HepG2 (cell line): ENCODE results near the gene SLCO4A1. TPM values are rescaled to one million over a fixed set of nuclear protein-coding genes. Genes with fewer than 3 reads are reported as not detected.

ENCODE experiments used
- ATAC-seq: fragments of 200-7000 bp; cut with Tn5 transposase; 3 replicates; pipeline ENCODE4 v1.9.1; 2020; ENCODE audit warnings: mild to moderate bottlenecking, moderate library complexity
- BruUV-seq: library from RNA; stranded (reverse); fragments of 400-500 nt; replicated peaks from 2 replicates; lab custom pipeline; 2021; lab: Mats Ljungman, UMichigan
- CTCF ChIA-PET: fragments of 300-600 bp; formaldehyde crosslinking; extraction: SDS; loops from one replicate; lab custom pipeline; 2021; ENCODE audit warnings: low total read pairs, inconsistent platforms, low intra/inter-chr PET ratio; lab: Yijun Ruan, JAX
- POLR2A ChIA-PET: fragments of 350-600 bp; sonication (Branson Sonifier 250); formaldehyde crosslinking; loops from one replicate; lab custom pipeline; 2020; ENCODE audit warnings: antibody characterized with exemption, inconsistent platforms; lab: Yijun Ruan, JAX
- DNase-seq: peaks from one replicate; pipeline ENCODE4 v3.0.0-alpha.2; 2015; ENCODE audit warnings: low spot score
- FAIRE-seq: peaks from 3 replicates; lab custom pipeline; 2011; peaks lifted over from hg19 to GRCh38; lab: Jason Lieb, UNC
- H2AFZ ChIP-seq: one replicate; pipeline ENCODE4 v1.6.1; 2011; ENCODE audit warnings: low read length, inconsistent platforms
- H3K27ac ChIP-seq: fragments of 300-600 bp; 3 replicates; pipeline ENCODE4 v1.8.0; 2011; ENCODE audit warnings: mixed run types, mild to moderate bottlenecking, mixed read lengths, low read length, inconsistent platforms; ENCODE audit not compliant: insufficient read depth; ENCODE audit errors: extremely low read length
- H3K27me3 ChIP-seq, 2 experiments: fragments of 200-600 bp in 1 of 2; 2 replicates in 1 of 2; 3 replicates in 1 of 2; pipeline versions ENCODE4 v1.6.0 to v1.8.0; 2011; ENCODE audit warnings: low read length in 2 of 2, mild to moderate bottlenecking in 2 of 2, moderate library complexity in 2 of 2, inconsistent platforms in 1 of 2; ENCODE audit not compliant: insufficient read depth in 2 of 2, control insufficient read depth in 1 of 2
- H3K36me3 ChIP-seq, 2 experiments: fragments of 200-600 bp in 1 of 2; replicated peaks in 1 of 2; 2 replicates in 1 of 2; 3 replicates in 1 of 2; pipeline versions ENCODE4 v1.5.1 to v1.8.0; 2011; ENCODE audit warnings: low read length in 2 of 2, inconsistent platforms in 1 of 2; ENCODE audit not compliant: insufficient read depth in 2 of 2, control insufficient read depth in 1 of 2
- H3K4me1 ChIP-seq: 2 replicates; pipeline ENCODE4 v1.5.1; 2012; ENCODE audit warnings: low read length, inconsistent platforms; ENCODE audit not compliant: insufficient read depth
- H3K4me2 ChIP-seq: 2 replicates; pipeline ENCODE4 v1.6.0; 2011; ENCODE audit warnings: low read depth, low read length, inconsistent platforms
- H3K4me3 ChIP-seq, 3 experiments: fragments of 200-600 bp in 1 of 3; sonication (generic), shearing (Covaris generic) in 1 of 3; replicated peaks in 1 of 3; 2 replicates each; pipeline ENCODE4 v1.5.1; 2011 to 2016; ENCODE audit warnings: low read length in 3 of 3, inconsistent platforms in 2 of 3, low read depth in 2 of 3, mild to moderate bottlenecking in 2 of 3, control low read depth in 1 of 3, mixed read lengths in 1 of 3; ENCODE audit not compliant: insufficient read depth in 1 of 3
- H3K79me2 ChIP-seq: one replicate; pipeline ENCODE4 v1.6.1; 2011; ENCODE audit warnings: low read length, inconsistent platforms; ENCODE audit not compliant: insufficient read depth
- H3K9ac ChIP-seq: 2 replicates; pipeline ENCODE4 v1.6.0; 2011; ENCODE audit warnings: mild to moderate bottlenecking, low read depth, low read length, inconsistent platforms; ENCODE audit not compliant: insufficient read depth
- H3K9me3 ChIP-seq: 2 replicates; pipeline ENCODE4 v1.5.1; 2012; ENCODE audit warnings: mild to moderate bottlenecking, low read length
- H4K20me1 ChIP-seq: 2 replicates; pipeline ENCODE4 v1.6.0; 2011; ENCODE audit warnings: inconsistent platforms, mild to moderate bottlenecking, low read length, moderate library complexity; ENCODE audit not compliant: insufficient read depth
- CEBPB ChIP-seq: IDR thresholded peaks from 2 replicates; pipeline ENCODE4 v1.6.1; 2011; ENCODE audit warnings: low read depth, low read length, improper control_type of control experiment, borderline replicate concordance
- DZIP1 ChIP-seq: sonication (generic); formaldehyde crosslinking; IDR thresholded peaks from 2 replicates; pipeline ENCODE4 v1.5.0; 2020; ENCODE audit warnings: mild to moderate bottlenecking, missing genetic modification reagents
- HDAC2 ChIP-seq: sonication (generic); formaldehyde crosslinking; IDR thresholded peaks from 2 replicates; pipeline ENCODE4 v1.4.0; 2020; ENCODE audit warnings: missing genetic modification reagents
- KAT2B ChIP-seq: fragments of 150-350 bp; IDR thresholded peaks from 2 replicates; pipeline ENCODE4 v1.6.1; 2014; ENCODE audit warnings: low read depth, low read length, borderline replicate concordance
- KDM4B ChIP-seq: sonication (generic); formaldehyde crosslinking; IDR thresholded peaks from 2 replicates; pipeline ENCODE4 v1.4.0; 2020; ENCODE audit warnings: missing genetic modification reagents
- KDM5B ChIP-seq: sonication (generic); formaldehyde crosslinking; IDR thresholded peaks from 2 replicates; pipeline ENCODE4 v1.4.0; 2020; ENCODE audit warnings: missing genetic modification reagents, mild to moderate bottlenecking, borderline replicate concordance
- NAIF1 ChIP-seq: sonication (generic); formaldehyde crosslinking; IDR thresholded peaks from 2 replicates; pipeline ENCODE4 v1.5.0; 2020; ENCODE audit warnings: mild to moderate bottlenecking, missing genetic modification reagents, borderline replicate concordance
- RBFOX2 ChIP-seq: fragments of 200-400 bp; formaldehyde crosslinking; IDR thresholded peaks from 2 replicates; pipeline ENCODE4 v1.6.1; 2017; ENCODE audit warnings: low read depth, mild to moderate bottlenecking, low read length
- YY1 ChIP-seq: IDR thresholded peaks from 2 replicates; pipeline ENCODE4 v1.6.1; 2011; ENCODE audit warnings: low read length, low read depth, moderate library complexity, mild to moderate bottlenecking; ENCODE audit not compliant: insufficient read depth, insufficient replicate concordance
- ZFP37 ChIP-seq: sonication (generic); formaldehyde crosslinking; IDR thresholded peaks from 2 replicates; pipeline ENCODE4 v1.4.0; 2020; ENCODE audit warnings: missing genetic modification reagents, borderline replicate concordance
- ZFP91 ChIP-seq: sonication (generic); formaldehyde crosslinking; IDR thresholded peaks from 2 replicates; pipeline ENCODE4 v1.9.0; 2022; ENCODE audit warnings: missing genetic modification reagents, mild to moderate bottlenecking, borderline replicate concordance
- ZNF274 ChIP-seq: sonication (generic); formaldehyde crosslinking; IDR thresholded peaks from 2 replicates; pipeline ENCODE4 v1.5.1; 2020; ENCODE audit warnings: mild to moderate bottlenecking, missing genetic modification reagents
- ZNF282 ChIP-seq: fragments of 450-650 bp; IDR thresholded peaks from 2 replicates; pipeline ENCODE4 v1.6.1; 2018; ENCODE audit not compliant: partially characterized antibody
- ZNF496 ChIP-seq: sonication (generic); formaldehyde crosslinking; IDR thresholded peaks from 2 replicates; pipeline ENCODE4 v1.8.1; 2023; ENCODE audit warnings: mild to moderate bottlenecking, moderate library complexity, missing genetic modification reagents; ENCODE audit not compliant: insufficient replicate concordance
- ZNF589 ChIP-seq: sonication (generic); formaldehyde crosslinking; conservative IDR thresholded peaks from 2 replicates; pipeline ENCODE4 v1.8.0; 2022; ENCODE audit warnings: mild to moderate bottlenecking, moderate library complexity, missing genetic modification reagents
- ZNF75D ChIP-seq: sonication (generic); formaldehyde crosslinking; IDR thresholded peaks from 2 replicates; pipeline ENCODE4 v1.8.1; 2023; ENCODE audit warnings: missing genetic modification reagents, mild to moderate bottlenecking, borderline replicate concordance
- WGBS: methylation state at CpG from one replicate; pipeline ENCODE4 v1.1.6; 2017; ENCODE audit warnings: low lambda C conversion rate; 5-methylcytosine and 5-hydroxymethylcytosine counted together
- in situ Hi-C: cut with HindIII; loops from 2 replicates; pipeline ENCODE4 v1.10.0; 2017; ENCODE audit warnings: low pct_unique_long_range_greater_than_20kb; ENCODE audit not compliant: extremely low pct_ligation_motif_present
- intact Hi-C: fragments of 100-400 bp; cut with micrococcal nuclease; formaldehyde crosslinking; loops from one replicate; pipeline ENCODE4 v1.10.0; 2022; ENCODE audit not compliant: unreplicated experiment
- polyA plus RNA-seq, 8 experiments: library from polyadenylated mRNA; depleted of rRNA in 3 of 8; stranded (reverse) in 7 of 8; unstranded in 1 of 8; fragments of >200 nt; fragmentation: Illumina TruSeq in 4 of 8; extraction: Trizol in 4 of 8; gene quantifications; 2 replicates each; pipeline versions ENCODE4 v1.2.1 to v1.2.3, GENCODE V29; 2011 to 2016; ENCODE audit warnings: low read depth in 4 of 8, missing spikeins in 1 of 8, mixed read lengths in 1 of 8; ENCODE audit not compliant: insufficient read depth in 1 of 8
- total RNA-seq, 5 experiments: library from RNA; depleted of rRNA; stranded (reverse); fragments of >200 nt; fragmentation: Illumina TruSeq; extraction: Trizol; gene quantifications; 2 replicates each; pipeline ENCODE4 v1.2.3, GENCODE V29; 2016; ENCODE audit warnings: low read depth in 1 of 5

The SLCO4A1 gene
- total and polyA plus RNA-seq, 2 of the 13 experiments (the other 11 are each of a cell fraction or from before 2014, with no cell fraction given): 55.5 to 112 TPM

DNA sequence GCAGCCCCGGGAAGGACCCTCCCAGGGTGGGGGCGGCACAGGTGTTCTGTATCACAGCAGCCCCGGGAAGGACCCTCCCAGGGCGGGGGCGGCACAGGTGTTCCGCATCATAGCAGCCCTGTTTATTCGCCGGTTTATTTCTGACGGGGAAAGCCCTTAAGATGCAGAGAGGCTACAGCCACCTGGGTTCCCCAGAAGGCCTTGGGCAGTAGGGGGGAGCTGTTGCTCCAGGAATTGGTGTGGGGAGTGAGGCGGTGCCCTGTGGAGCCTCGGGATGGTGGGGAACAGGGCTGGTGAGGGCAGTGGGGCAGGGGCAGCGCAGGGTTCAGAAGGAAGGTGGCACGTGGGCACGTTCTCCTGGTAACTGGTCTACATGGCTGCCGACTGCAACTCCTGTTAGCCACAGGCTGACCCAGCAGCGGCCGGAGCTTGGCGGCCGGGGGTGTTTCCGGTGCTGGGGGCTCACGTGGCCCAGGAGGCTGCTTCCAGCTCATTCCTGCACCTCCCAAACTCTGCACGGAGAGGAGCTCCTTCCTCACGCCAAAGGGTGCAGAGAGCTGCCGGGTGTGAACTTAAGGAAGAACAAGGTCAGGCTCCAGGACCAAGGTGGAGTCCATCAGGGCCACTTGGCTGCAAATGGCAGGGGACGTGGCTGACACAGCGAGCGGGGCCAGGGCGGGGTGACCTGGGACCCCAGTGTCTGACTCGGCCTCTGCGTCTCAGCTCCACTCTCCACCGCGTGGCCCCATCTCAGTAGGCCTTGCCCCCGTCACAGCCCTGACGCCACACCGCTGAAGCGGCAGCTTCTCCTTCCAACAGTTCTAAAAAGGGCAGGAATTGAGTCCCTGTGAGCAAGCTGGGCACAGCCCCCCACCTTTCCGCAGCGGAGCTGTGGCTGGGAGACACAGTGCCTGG is 13.2 kb downstream of the SLCO4A1 start (continued):
- TF ChIP-seq ZFP91 (CRISPR knock-in tag) (0 out of 2 replicates have a peak, but pooled peaks have one; percentile 18), NAIF1 (no peak), KDM4B (no peak)

DNA sequence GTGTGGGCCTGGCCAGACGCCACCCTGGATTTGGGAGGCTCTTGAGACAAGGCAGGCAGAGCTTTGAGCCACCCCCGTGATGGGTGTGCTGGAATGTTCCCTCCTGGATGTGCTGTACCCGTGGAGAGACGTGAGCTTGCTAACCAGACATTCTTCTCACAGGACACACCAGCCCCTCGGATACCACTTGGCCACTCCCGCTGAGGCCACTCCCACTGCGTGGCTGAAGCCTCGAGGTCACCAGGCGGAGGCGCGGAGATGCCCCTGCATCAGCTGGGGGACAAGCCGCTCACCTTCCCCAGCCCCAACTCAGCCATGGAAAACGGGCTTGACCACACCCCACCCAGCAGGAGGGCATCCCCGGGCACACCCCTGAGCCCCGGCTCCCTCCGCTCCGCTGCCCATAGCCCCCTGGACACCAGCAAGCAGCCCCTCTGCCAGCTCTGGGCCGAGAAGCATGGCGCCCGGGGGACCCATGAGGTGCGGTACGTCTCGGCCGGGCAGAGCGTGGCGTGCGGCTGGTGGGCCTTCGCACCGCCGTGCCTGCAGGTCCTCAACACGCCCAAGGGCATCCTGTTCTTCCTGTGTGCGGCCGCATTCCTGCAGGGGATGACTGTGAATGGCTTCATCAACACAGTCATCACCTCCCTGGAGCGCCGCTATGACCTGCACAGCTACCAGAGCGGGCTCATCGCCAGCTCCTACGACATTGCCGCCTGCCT is 14.1 kb downstream of the SLCO4A1 start:
- Histone ChIP-seq H3K4me2 (no peak overlapping the region), H2AFZ (no peak overlapping the region), H3K9me3 (no peaks in the 10 kb centered on the region), H3K27me3 (no peaks in the 10 kb centered on the region), H3K36me3 (peaks cover 6 to 61% of the 10 kb centered on the region in 2 experiments; a peak in 4 of 5 replicates), H4K20me1 (no peaks in the 10 kb centered on the region), H3K27ac (no peak overlapping the region), H3K4me1 (peaks cover 22% of the 10 kb centered on the region), H3K79me2 (peaks cover 35% of the 10 kb centered on the region), H3K9ac (no peak overlapping the region), H3K4me3 (no peak overlapping the region)
- intact Hi-C loops (no loop called here), in situ Hi-C loops (no loop called here)
- FAIRE-seq (no peak), ATAC-seq (no peak), DNase-seq (no peak)
- CTCF ChIA-PET: no interaction called here
- POLR2A ChIA-PET: interaction anchor here (1.1 kb wide), 1 partner anchor 17 kb away, joined by 3 read pairs; no protein-coding TSS in a partner anchor
- BruUV-seq: no TSS peak
- 92% methylated on average over 33 of the region's 39 CpGs for WGBS
- TF ChIP-seq ZNF75D (CRISPR knock-in tag) (peak; percentile 38; the same call in 1 of the 2 replicates), HDAC2 (no peak), CEBPB (no peak), KDM5B (CRISPR knock-in tag) (0 out of 2 replicates have a peak, but pooled peaks have one; percentile 40), ZNF496 (no peak), YY1 (no peak), ZFP37 (CRISPR knock-in tag) (no peak), ZNF282 (no peak), ZNF589 (CRISPR knock-in tag) (no peak), RBFOX2 (0 out of 2 replicates have a peak, but pooled peaks have one; percentile 2), ZNF274 (CRISPR knock-in tag) (0 out of 2 replicates have a peak, but pooled peaks have one; percentile 10), DZIP1 (0 out of 2 replicates have a peak, but pooled peaks have one; percentile 54), KAT2B (no peak)
